GM19463 (cell line): ENCODE measurements around the gene PDCD2L.
"Not testable (repeated sequence)": the region's sequence is repeated elsewhere in the genome, so short reads cannot be mapped to it uniquely, and the experiment has no call there.

Source experiments
- ATAC-seq: cut with Tn5 transposase; IDR thresholded peaks from one replicate; pipeline ENCODE4 v1.9.1; 2021; ENCODE audit warnings: mild to moderate bottlenecking, moderate library complexity; ENCODE audit not compliant: unreplicated experiment

The PDCD2L gene

GRCh38 chr19:34373601-34374288, 30.5 kb upstream of the PDCD2L start:
- ATAC-seq: no peak

DNA sequence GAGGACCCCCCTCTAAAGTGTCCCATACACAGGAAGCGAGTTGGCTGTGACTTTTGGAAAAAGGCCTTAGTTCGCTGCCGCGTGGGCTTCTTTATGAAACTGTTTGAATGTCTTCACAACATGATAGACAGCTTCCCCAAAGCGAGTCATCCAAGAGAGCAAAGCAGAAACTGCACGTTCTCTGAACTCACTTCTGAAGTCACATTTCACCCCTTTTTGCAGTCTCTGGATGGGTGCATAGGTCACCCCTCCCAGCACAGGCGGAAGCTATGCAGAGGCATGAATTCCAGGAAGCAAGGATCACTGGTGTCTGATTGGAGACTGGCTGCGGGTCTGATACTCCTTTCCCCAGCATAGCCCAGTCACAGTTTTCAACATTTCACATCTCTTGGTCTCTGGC, 28.6 kb upstream of the PDCD2L start:
- no peak for ATAC-seq

GRCh38 chr19:34380639-34381241, 23.5 kb upstream of the PDCD2L start:
- ATAC-seq: no peak

DNA sequence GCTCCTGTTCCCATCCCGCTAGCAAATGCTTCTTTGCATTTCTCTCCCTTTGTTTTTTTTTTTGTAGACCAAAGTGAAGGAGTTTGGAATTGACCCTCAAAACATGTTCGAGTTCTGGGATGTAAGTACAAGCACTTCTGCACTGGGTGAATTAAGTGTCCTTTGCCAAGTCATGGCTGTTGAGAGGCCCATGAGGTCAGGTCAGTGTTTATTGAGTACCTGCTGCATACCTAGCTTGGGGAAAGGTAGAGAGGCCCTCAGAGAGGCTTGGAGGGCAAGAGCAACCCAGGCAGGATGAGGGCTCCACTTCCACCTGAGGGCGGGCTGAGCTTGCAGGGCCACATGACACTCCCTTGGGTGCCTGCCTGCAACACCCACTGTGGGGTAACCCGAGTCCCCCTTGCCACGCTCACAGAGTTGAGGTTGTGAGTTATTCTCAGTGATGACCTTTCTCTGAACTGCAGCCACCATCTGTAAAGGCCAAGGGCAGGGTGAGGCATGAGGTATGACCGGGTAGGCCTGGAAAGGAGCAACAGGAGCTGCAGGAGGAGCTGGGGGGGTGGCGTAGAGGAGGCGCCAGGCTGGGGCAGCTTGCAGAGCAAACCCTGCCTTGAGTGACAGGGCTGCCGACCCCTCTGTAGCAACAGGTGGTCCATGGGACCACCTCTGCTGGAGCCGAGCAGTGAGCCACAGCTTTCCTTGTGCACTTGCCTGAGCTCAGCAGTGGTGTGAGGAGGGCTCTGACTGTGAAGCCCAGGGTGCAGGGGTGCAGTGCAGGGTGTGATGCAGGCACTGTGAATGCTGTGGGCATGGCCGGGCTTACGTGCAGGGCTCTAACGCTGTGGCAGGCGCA, 22.6 kb upstream of the PDCD2L start:
- ATAC-seq: no peak

GRCh38 chr19:34382471-34382870, 21.7 kb upstream of the PDCD2L start:
- ATAC-seq: no peak

DNA sequence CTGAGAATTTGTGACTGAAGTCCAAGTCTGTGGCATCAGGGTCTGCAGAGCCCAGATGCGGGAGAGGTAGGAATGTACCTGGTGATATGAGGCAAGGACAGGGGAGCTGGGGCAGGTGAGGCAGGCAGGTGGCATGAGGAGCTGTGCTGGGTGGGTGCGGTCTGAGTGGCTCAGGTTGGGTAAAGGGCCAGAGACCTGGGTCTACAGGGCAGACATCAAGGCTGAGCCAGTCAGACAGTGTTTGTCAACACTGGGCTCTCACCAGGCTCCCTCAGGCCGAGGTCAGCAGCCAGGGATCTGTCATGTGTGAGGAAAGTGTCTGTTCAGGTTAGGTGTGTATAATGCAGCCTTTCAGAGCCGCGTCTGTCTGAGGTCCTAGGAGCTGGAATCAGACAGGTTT, 20.6 kb upstream of the PDCD2L start:
- ATAC-seq: no peak

DNA sequence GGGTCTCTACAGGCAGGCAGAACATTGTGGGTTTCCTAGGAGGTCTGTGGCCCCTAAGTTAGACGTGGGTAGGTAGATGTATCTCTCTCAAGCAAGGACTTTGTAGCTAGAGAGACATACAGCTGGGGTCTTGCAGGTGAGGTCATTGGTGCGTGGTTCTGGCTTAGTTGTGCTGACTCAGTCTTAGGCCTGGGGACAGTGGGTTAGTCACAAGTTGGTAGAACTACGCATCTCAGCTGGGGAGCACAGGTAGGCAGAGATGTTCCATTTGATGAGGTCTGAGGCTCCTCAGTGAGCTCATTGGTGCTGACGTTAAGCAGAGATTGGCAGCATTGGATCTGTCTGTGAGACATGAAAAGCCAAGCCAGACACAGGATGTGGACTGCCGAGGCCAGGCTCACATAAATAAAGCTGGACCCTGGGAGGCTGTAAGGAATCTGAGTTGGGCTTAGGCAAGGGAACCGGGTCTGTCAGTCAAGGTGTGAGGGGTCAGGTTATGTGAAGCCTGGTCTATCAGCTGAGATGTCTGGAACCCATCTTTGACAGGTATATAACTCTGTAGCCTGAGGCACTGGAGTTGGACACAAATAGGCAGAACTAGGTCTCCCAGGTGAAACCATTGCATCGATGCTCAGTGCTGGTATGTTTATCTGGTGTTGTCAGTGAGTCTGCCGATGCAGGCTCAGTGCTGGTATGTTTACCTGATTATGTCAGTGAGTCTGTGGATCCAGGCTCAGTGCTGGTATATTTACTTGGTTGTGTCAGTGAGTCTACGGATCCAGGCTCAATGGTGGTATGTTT, 17.4 kb upstream of the PDCD2L start:
- ATAC-seq: no peak

- no peak for ATAC-seq
Observed at GRCh38 chr19:34387446-34387810, 16.8 kb upstream of the PDCD2L start.

DNA sequence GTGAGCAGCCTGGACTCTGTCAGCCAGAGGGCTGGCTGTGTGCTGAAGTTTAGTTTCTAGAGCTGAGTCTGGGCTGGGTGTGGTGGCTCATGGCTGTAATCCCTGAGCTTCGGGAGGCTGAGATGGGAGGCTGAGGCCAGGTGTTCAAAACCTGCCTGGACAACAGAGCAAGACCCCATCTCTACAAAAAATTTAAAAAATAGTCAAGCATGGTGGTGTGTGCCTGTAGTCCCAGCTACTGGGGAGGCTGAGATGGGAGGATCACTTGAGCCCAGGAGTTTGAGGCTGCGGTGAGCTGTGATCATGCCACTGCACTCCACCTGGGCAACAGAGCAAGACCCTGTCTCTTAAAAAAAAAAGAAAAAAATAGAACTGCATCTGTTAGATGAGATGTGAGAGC, 15.5 kb upstream of the PDCD2L start:
- ATAC-seq: not testable (repeated sequence)

DNA sequence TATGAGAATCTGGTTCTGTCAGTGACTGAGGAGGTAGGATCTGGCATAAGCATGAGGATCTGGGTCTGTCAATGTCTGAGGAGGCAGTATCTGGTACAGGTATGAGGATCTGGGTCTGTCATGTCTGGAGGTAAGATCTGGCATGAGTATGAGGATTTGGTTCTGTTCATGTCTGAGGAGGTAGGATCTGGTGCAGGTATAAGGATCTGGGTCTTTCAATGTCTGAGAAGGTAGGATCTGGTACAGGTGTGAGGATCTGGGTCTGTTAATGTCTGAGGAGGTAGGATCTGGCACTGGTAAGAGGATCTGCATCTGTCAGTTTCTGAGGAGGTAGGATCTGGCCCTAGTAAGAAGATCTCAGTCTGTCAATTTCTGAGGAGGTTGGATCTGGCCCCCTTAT, 12.4 kb upstream of the PDCD2L start:
- no peak for ATAC-seq

DNA sequence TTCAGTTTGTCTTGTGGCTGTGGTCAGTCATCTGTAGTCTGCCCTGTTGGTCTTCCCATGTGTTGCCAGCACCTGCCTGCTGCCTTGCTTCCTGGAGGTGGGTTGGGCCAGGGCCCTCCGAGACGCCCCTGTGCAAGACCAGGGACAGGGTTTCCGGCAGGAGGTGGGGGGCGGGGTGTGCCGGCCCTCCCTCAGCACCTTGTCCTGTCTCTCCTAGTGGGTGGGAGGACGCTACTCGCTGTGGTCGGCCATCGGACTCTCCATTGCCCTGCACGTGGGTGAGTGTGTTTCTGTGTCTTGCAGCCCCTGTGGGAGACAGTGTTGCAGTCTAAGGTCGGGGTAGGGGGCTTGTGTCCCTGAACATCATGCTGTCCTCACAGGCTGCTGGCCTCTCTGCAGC, 11.2 kb upstream of the PDCD2L start:
- no peak for ATAC-seq

- no peak for ATAC-seq
Observed at GRCh38 chr19:34393629-34394028, 10.6 kb upstream of the PDCD2L start.

DNA sequence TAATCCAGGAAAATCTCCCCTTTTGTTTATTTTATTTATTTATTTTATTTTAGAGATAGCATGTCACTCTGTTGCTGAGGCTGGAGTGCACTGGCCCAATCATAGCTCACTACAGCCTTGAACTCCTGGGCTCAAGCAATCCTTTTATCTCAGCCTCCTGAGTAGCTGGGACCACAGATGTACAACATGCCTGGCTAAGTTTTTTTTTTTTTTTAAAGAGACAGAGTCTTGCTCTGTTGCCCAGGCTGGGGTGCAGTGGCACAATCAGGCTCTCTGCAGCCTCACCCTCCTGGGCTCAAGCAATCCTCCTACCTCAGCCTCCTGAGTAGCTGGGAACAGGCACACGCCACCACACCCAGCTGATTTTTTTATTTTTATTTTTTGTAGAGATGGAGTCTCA, 6.3 kb upstream of the PDCD2L start:
- no peak for ATAC-seq

DNA sequence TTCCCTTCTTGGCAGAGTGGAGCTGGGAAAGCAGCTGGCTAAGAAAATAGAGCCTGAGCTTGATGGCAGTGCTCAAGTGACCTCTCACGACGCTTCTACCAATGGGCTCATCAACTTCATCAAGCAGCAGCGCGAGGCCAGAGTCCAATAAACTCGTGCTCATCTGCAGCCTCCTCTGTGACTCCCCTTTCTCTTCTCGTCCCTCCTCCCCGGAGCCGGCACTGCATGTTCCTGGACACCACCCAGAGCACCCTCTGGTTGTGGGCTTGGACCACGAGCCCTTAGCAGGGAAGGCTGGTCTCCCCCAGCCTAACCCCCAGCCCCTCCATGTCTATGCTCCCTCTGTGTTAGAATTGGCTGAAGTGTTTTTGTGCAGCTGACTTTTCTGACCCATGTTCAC, 4.3 kb upstream of the PDCD2L start:
- no peak for ATAC-seq

- ATAC-seq: not testable (repeated sequence)
Observed at GRCh38 chr19:34400844-34401243, 3.4 kb upstream of the PDCD2L start.

GRCh38 chr19:34402074-34402600, 2.1 kb upstream of the PDCD2L start:
- ATAC-seq: no peak

DNA sequence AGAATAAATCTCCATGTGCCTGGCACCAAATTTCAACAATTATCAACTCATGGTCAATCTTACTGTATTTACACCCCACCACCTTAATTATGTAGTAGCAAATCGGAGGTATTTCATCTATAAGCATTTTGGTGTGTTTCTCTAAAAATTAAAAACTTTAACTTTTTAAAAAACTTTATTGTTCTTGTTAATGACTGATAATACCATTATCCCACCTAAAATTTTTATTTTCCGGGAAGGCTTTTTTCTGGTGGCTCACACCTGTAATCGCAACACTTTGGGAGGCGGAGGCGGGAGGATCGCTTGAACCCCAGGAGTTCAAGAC, 453 bp upstream of the PDCD2L start:
- peak; percentile 10 for ATAC-seq

- no peak for ATAC-seq
Observed at GRCh38 chr19:34405892-34406660, 1.9 kb downstream of the PDCD2L start.

- no peak for ATAC-seq
Observed at GRCh38 chr19:34408411-34408810, 4.2 kb downstream of the PDCD2L start.
